NCI-H1048 (cell line): ENCODE results near the gene VIT.

ENCODE experiments used
- DNase-seq: peaks from one replicate; lab custom pipeline; 2025; lab: John Stamatoyannopoulos, UW

VIT gene

GRCh38 chr2:36770542-36771287 lies 74.2 kb downstream of the VIT start:
- peak; percentile 11 for DNase-seq

DNA sequence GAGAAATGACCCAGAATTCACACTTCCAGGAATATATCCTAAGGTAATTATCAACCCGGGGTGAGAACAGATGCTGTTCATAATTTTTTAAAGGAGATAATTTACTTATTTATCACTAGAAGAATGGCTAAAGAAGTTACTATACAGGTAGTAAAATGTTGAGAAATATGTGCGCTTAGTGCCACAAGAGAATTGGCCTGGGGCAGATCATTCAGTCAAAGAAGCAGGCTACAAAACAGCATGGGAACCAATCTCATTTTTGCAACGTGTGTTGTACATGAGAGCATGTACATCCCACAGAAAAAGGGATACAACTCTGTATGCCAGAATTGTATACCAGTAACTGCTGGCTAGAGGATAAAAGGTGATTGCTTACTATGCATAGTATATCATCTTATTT lies 75.2 kb downstream of the VIT start:
- no peak for DNase-seq

GRCh38 chr2:36773947-36774346 lies 77.4 kb downstream of the VIT start:
- no peak for DNase-seq

DNA sequence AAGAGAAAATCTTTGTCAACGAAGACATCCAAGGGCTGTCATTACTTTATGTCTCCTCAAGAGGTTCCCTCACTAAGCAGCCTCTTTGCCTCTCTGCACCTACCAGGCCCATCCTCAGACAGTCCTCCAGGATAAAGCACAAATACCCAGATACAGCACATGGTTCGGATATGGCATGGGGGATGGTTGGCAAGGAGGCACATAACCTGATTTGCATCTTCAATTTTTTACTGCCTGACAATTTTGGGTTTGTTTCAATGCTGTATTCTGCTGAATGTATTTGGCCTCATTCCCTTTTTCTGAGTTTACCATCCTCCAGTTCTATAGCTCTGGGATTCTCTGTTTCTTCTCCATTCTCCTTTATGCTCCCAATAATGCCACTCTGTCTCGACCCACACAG lies 78.8 kb downstream of the VIT start:
- no peak for DNase-seq

GRCh38 chr2:36775806-36776205 lies 79.3 kb downstream of the VIT start:
- no peak for DNase-seq

GRCh38 chr2:36777272-36777671 lies 80.8 kb downstream of the VIT start:
- DNase-seq: no peak

DNA sequence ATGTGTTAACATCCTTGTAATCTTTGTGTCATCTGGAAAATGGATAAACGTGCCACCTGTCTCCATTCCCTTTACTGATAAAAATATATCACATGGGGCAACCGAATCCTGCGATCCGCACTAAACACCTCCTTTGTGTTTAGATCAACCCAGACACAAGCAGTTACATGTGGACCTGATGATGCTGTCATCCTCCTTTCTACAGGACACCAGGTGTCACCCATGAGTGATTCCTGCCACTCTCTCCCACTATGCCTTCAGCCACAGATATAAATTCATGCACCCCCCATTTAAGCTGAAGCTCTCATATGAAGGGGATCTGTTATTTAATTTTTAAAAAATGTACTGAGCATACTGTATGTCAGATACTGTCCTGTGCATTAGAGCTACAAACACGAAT lies 81.3 kb downstream of the VIT start:
- DNase-seq: no peak

- no peak for DNase-seq
Measured at GRCh38 chr2:36779462-36779861, 83.0 kb downstream of the VIT start.

- DNase-seq: peak; percentile 22
Measured at GRCh38 chr2:36780231-36780839, 83.8 kb downstream of the VIT start.

- no peak for DNase-seq
Measured at GRCh38 chr2:36781907-36782720, 85.6 kb downstream of the VIT start.

DNA sequence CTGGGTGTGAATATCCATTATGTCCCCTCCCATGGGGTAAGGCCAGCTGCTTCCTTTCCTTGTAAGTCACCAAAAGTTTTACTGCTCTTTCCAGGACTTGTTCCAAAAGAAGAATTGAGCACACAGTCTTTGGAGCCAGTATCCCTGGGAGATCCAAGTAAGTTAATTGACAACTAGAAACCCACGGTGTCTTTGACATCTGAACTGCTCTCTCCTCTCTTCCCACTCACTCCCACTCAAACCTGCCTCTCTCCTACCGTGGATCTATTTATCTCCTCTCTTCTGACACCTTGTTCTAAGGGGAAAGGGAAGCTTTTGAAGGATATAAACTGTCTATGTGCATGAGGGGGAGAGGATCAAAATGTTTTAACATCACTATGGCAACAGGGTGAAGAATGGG lies 86.7 kb downstream of the VIT start:
- no peak for DNase-seq

DNA sequence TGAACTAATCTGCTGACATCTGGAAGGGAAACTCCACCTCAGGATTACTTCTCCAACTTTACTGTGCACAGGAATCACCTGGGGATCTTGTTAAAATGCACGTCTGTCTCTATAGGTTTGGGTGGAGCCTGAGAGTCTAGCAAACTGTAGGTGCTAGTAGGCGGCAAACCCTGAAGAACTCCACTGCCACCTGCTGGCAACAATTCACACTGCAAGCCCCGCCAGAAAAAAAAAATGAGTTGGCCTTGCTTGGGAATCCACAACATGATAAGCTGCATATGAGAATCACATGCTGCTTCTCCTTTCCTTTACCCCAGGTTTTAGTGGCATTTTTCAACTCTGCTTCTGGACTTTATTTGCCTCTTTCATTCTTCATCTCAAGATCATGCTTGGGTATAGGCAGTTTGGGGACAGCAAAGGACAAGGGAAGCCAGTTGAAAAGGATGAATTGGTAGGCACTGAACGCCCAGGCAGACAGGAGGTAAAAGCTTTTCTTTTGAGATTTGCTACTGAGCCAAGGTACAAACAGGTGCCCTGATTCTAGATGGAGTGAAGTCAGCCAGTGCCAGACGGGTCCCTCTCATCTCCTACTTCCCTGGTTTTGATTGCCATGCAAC lies 88.8 kb downstream of the VIT start:
- DNase-seq: no peak

GRCh38 chr2:36789181-36789804 lies 92.8 kb downstream of the VIT start:
- DNase-seq: no peak

DNA sequence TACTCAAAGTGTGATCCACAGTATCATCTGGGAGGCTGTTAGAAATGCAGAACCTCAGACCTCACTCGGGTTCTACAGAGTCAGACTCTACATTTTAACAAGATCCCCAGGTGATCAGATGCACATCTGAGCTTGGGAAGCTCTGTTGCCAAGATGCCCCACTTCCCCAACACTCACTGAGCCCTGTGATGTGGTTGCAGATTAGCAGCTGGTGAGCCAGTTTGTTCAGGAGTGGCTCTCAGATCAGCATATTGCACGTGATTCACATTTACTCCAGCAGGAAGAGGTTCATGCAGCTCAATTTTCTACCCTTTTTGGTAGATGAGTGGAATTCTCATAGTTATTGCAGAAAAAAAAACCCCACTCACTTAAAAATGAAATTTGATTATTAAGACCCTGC lies 96.4 kb downstream of the VIT start:
- DNase-seq: no peak

- DNase-seq: no peak
Measured at GRCh38 chr2:36797324-36798070, 101.0 kb downstream of the VIT start.

DNA sequence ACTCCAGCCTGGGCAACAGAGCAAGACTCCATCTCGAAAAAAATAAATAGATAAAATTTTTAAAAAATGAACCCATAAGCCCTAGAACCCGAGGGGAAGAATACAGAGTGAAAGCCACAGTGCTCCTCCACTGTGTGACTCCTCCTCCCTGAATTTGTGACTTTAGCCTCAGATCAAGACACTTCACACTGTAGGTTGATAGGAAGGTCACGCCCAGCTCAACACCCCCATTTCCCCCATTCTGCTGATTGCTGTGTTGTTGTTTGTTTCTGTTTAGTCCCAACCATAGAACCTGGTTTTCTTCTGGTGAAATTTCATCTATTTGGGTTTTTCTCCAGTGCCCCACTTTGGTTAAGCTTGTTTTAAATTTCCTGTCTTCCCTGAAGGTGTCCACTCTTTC lies 102.2 kb downstream of the VIT start:
- DNase-seq: no peak

DNA sequence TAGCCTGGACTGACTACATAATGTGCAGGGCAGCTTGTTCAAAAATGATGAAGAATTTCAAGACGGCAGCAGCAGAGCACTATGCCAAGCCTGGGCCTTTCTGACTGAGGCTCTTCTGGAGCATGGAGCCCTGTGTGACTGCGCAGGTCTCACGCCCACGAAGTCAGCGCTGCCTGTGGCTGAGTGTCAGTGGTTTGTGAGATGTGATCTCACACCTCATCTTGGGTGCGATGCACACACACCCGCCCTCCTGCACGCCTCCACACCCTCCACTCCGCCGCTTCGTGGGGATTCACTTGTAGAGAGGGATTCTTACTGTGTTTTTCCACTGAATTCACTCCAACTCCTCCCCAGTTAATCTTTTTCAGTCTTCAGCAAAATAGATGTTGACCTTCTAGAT lies 103.9 kb downstream of the VIT start:
- DNase-seq: no peak

DNA sequence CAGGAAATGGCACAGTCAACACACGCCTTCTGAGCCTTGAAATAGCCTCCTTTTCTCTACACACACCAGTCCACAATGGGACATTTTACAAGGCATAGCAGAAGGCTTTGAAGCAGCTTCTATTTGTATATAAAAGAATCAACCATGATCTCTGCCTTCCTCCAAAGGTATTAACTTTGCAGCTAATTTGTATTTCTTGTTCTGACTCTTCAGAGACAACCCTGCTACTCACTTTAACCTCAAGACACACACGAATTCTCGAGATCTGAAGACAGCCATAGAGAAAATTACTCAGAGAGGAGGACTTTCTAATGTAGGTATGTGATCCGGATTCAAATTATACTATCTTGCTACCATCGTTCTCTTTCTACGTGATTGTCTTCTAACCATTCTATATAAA lies 104.6 kb downstream of the VIT start:
- DNase-seq: no peak

- no peak for DNase-seq
Measured at GRCh38 chr2:36802952-36803351, 106.4 kb downstream of the VIT start.

GRCh38 chr2:36805635-36806224 lies 109.2 kb downstream of the VIT start:
- no peak for DNase-seq

DNA sequence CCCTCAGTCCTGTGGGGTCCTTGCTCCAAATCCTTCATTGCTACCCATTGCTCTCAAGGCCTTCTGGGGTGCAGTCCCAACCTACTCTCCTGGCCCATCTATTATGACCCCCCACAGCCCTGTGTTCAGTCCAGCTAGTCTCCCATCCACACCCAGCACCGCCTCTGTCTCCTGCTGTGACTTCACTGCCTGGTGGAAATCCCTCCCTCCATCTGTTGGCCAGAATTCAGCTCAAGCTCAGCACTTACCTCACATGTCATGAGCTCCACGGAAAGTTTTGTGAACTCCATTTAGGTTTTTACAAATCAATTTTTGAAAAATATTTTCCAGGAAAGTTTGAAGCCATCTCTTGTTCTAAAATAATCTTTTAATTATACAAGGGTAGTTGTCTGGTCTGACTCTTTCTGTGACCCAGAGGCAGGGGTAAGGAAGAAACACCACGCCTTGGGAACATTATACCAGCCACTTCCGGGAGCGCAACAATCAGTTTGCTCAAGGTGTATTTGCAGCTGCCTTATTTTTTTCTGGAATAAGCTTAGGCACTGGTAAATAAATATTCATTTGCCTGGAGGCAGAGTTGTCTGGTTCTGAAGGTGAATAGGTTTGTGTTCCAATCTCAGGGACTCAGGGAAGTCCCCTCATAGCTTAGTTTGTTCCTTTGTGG lies 110.8 kb downstream of the VIT start:
- DNase-seq: no peak
